Gastrocnemius medialis (tissue), 4 donors: ENCODE measurements around the gene RBPMS2.

Experiments
- CTCF ChIP-seq, 5 experiments: fragments of 450-650 bp in 3 of 5; fragments of 200-600 bp in 2 of 5; sonication (generic) in 2 of 5; IDR thresholded peaks in 4 of 5; conservative IDR thresholded peaks in 1 of 5; 1 replicate in 4 of 5; 2 replicates in 1 of 5; pipeline ENCODE4 v1.5.1; 2016 to 2019; ENCODE audit warnings: antibody characterized with exemption in 5 of 5, mild to moderate bottlenecking in 3 of 5, moderate library complexity in 3 of 5
- POLR2A ChIP-seq, 2 donors: fragments of 450-650 bp; IDR thresholded peaks; one replicate each; pipeline ENCODE4 v1.6.1; 2017; ENCODE audit warnings: antibody characterized with exemption in 2 of 2, mild to moderate bottlenecking in 2 of 2, moderate library complexity in 2 of 2

- TF ChIP-seq CTCF (IDR thresholded peaks at IDR 0.05 in 4 of 5, conservative IDR thresholded peaks at IDR 0.05 in 1 of 5) (no peak), POLR2A (IDR thresholded peaks at IDR 0.05) (no peak)
Observed at GRCh38 chr15:64770626-64771025, 4.8 kb downstream of the RBPMS2 start.
